ENCODE measurements around the gene FGD2. TPM values are rescaled to one million over a fixed set of nuclear protein-coding genes. Genes with fewer than 3 reads are reported as not detected.
"Not testable (repeated sequence)": the region's sequence is repeated elsewhere in the genome, so short reads cannot be mapped to it uniquely, and the experiment has no call there.

The FGD2 gene
- polyA plus RNA-seq, 2 donors, result 4.1 to 4.3 TPM

GRCh38 chr6:37033819-37034795 is 28.7 kb downstream of the FGD2 start:
- WGBS, 2 donors, result 79 to 84% methylated on average over 8 of the region's 8 CpGs
- Histone ChIP-seq H3K27me3 (ENCODE audit: control insufficient read depth in 1 of 2, insufficient read depth in 2 of 2, low read length in 2 of 2) (no peaks in the 10 kb centered on the region), H3K9me3 (ENCODE audit: control insufficient read depth in 2 of 2, insufficient read depth in 1 of 2, low read depth in 1 of 2, low read length in 1 of 2) (no peaks in the 10 kb centered on the region), H3K27ac (ENCODE audit: low read depth in 2 of 2, low read length in 1 of 2) (no peak overlapping the region), H3K4me1 (ENCODE audit: control insufficient read depth in 2 of 2, insufficient read depth in 2 of 2, low read length in 1 of 2) (peaks cover 0 to 4% of the 10 kb centered on the region in 2 donors), H3K4me3 (ENCODE audit: low read depth in 1 of 2, low read length in 2 of 2) (no peak overlapping the region), H3K36me3 (ENCODE audit: control insufficient read depth in 2 of 2, insufficient read depth in 2 of 2, low read length in 1 of 2) (peaks cover 0 to 3% of the 10 kb centered on the region in 2 donors)

GRCh38 chr6:37036146-37036545 is 30.7 kb downstream of the FGD2 start:
- Histone ChIP-seq H3K4me3 (ENCODE audit: low read depth in 1 of 2, low read length in 2 of 2) (no peak overlapping the region), H3K4me1 (ENCODE audit: control insufficient read depth in 2 of 2, insufficient read depth in 2 of 2, low read length in 1 of 2) (no peaks in the 10 kb centered on the region), H3K36me3 (ENCODE audit: control insufficient read depth in 2 of 2, insufficient read depth in 2 of 2, low read length in 1 of 2) (peaks cover 0 to 3% of the 10 kb centered on the region in 2 donors), H3K27me3 (ENCODE audit: control insufficient read depth in 1 of 2, insufficient read depth in 2 of 2, low read length in 2 of 2) (no peaks in the 10 kb centered on the region), H3K9me3 (ENCODE audit: control insufficient read depth in 2 of 2, insufficient read depth in 1 of 2, low read depth in 1 of 2, low read length in 1 of 2) (no peaks in the 10 kb centered on the region), H3K27ac (ENCODE audit: low read depth in 2 of 2, low read length in 1 of 2) (no peak overlapping the region)
- 74 to 75% methylated on average over 12 of the region's 12 CpGs for WGBS, 2 donors

- Histone ChIP-seq H3K36me3 (ENCODE audit: control insufficient read depth in 2 of 2, insufficient read depth in 2 of 2, low read length in 1 of 2) (peaks cover 0 to 3% of the 10 kb centered on the region in 2 donors), H3K4me1 (ENCODE audit: control insufficient read depth in 2 of 2, insufficient read depth in 2 of 2, low read length in 1 of 2) (no peaks in the 10 kb centered on the region), H3K27me3 (ENCODE audit: control insufficient read depth in 1 of 2, insufficient read depth in 2 of 2, low read length in 2 of 2) (no peaks in the 10 kb centered on the region), H3K27ac (ENCODE audit: low read depth in 2 of 2, low read length in 1 of 2) (no peak overlapping the region), H3K4me3 (ENCODE audit: low read depth in 1 of 2, low read length in 2 of 2) (no peak overlapping the region), H3K9me3 (ENCODE audit: control insufficient read depth in 2 of 2, insufficient read depth in 1 of 2, low read depth in 1 of 2, low read length in 1 of 2) (no peaks in the 10 kb centered on the region)
- WGBS, 2 donors, result 44 to 52% methylated on average over 13 of the region's 13 CpGs
Observed at GRCh38 chr6:37038292-37039198, 33.1 kb downstream of the FGD2 start.

- H3K4me1 ChIP-seq (ENCODE audit: control insufficient read depth in 2 of 2, insufficient read depth in 2 of 2, low read length in 1 of 2), result no peaks in the 10 kb centered on the region
- no peak overlapping the region for H3K27ac ChIP-seq (ENCODE audit: low read depth in 2 of 2, low read length in 1 of 2)
- H3K36me3 ChIP-seq (ENCODE audit: control insufficient read depth in 2 of 2, insufficient read depth in 2 of 2, low read length in 1 of 2), result no peaks in the 10 kb centered on the region
- no peaks in the 10 kb centered on the region for H3K9me3 ChIP-seq (ENCODE audit: control insufficient read depth in 2 of 2, insufficient read depth in 1 of 2, low read depth in 1 of 2, low read length in 1 of 2)
- no peaks in the 10 kb centered on the region for H3K27me3 ChIP-seq (ENCODE audit: control insufficient read depth in 1 of 2, insufficient read depth in 2 of 2, low read length in 2 of 2)
- H3K4me3 ChIP-seq (ENCODE audit: low read depth in 1 of 2, low read length in 2 of 2), result no peak overlapping the region
- WGBS, 2 donors, result 89 to 92% methylated on average over 4 of the region's 4 CpGs
Observed at GRCh38 chr6:37039958-37040357, 34.5 kb downstream of the FGD2 start.

GRCh38 chr6:37041521-37041920 is 36.1 kb downstream of the FGD2 start:
- no peaks in the 10 kb centered on the region for H3K27me3 ChIP-seq (ENCODE audit: control insufficient read depth in 1 of 2, insufficient read depth in 2 of 2, low read length in 2 of 2)
- H3K9me3 ChIP-seq (ENCODE audit: control insufficient read depth in 2 of 2, insufficient read depth in 1 of 2, low read depth in 1 of 2, low read length in 1 of 2), result no peaks in the 10 kb centered on the region
- H3K4me1 ChIP-seq (ENCODE audit: control insufficient read depth in 2 of 2, insufficient read depth in 2 of 2, low read length in 1 of 2), result no peaks in the 10 kb centered on the region
- 85% methylated on average over 6 of the region's 6 CpGs for WGBS, 2 donors
- H3K36me3 ChIP-seq (ENCODE audit: control insufficient read depth in 2 of 2, insufficient read depth in 2 of 2, low read length in 1 of 2), result no peaks in the 10 kb centered on the region
- no peak overlapping the region for H3K4me3 ChIP-seq (ENCODE audit: low read depth in 1 of 2, low read length in 2 of 2)
- no peak overlapping the region for H3K27ac ChIP-seq (ENCODE audit: low read depth in 2 of 2, low read length in 1 of 2)

GRCh38 chr6:37042150-37042549 is 36.7 kb downstream of the FGD2 start:
- H3K27me3 ChIP-seq (ENCODE audit: control insufficient read depth in 1 of 2, insufficient read depth in 2 of 2, low read length in 2 of 2), result no peaks in the 10 kb centered on the region
- no peak overlapping the region for H3K27ac ChIP-seq (ENCODE audit: low read depth in 2 of 2, low read length in 1 of 2)
- H3K4me3 ChIP-seq (ENCODE audit: low read depth in 1 of 2, low read length in 2 of 2), result no peak overlapping the region
- H3K4me1 ChIP-seq (ENCODE audit: control insufficient read depth in 2 of 2, insufficient read depth in 2 of 2, low read length in 1 of 2), result no peaks in the 10 kb centered on the region
- no peaks in the 10 kb centered on the region for H3K9me3 ChIP-seq (ENCODE audit: control insufficient read depth in 2 of 2, insufficient read depth in 1 of 2, low read depth in 1 of 2, low read length in 1 of 2)
- no peaks in the 10 kb centered on the region for H3K36me3 ChIP-seq (ENCODE audit: control insufficient read depth in 2 of 2, insufficient read depth in 2 of 2, low read length in 1 of 2)
- 55 to 64% methylated on average over 3 of the region's 3 CpGs for WGBS, 2 donors

GRCh38 chr6:37043091-37043490 is 37.6 kb downstream of the FGD2 start:
- not testable (repeated sequence) for H3K9me3 ChIP-seq (ENCODE audit: control insufficient read depth in 2 of 2, insufficient read depth in 1 of 2, low read depth in 1 of 2, low read length in 1 of 2); H3K4me1 ChIP-seq (ENCODE audit: control insufficient read depth in 2 of 2, insufficient read depth in 2 of 2, low read length in 1 of 2); H3K36me3 ChIP-seq (ENCODE audit: control insufficient read depth in 2 of 2, insufficient read depth in 2 of 2, low read length in 1 of 2); H3K27ac ChIP-seq (ENCODE audit: low read depth in 2 of 2, low read length in 1 of 2); H3K4me3 ChIP-seq (ENCODE audit: low read depth in 1 of 2, low read length in 2 of 2); H3K27me3 ChIP-seq (ENCODE audit: control insufficient read depth in 1 of 2, insufficient read depth in 2 of 2, low read length in 2 of 2)
- 94 to 97% methylated on average over 3 of the region's 3 CpGs for WGBS, 2 donors

- WGBS, 2 donors, result 93 to 94% methylated on average over 5 of the region's 5 CpGs
- Histone ChIP-seq H3K9me3 (ENCODE audit: control insufficient read depth in 2 of 2, insufficient read depth in 1 of 2, low read depth in 1 of 2, low read length in 1 of 2) (no peaks in the 10 kb centered on the region), H3K36me3 (ENCODE audit: control insufficient read depth in 2 of 2, insufficient read depth in 2 of 2, low read length in 1 of 2) (no peaks in the 10 kb centered on the region), H3K4me1 (ENCODE audit: control insufficient read depth in 2 of 2, insufficient read depth in 2 of 2, low read length in 1 of 2) (peaks cover 0 to 22% of the 10 kb centered on the region in 2 donors), H3K27me3 (ENCODE audit: control insufficient read depth in 1 of 2, insufficient read depth in 2 of 2, low read length in 2 of 2) (no peaks in the 10 kb centered on the region), H3K4me3 (ENCODE audit: low read depth in 1 of 2, low read length in 2 of 2) (no peak overlapping the region), H3K27ac (ENCODE audit: low read depth in 2 of 2, low read length in 1 of 2) (no peak overlapping the region)
Observed at GRCh38 chr6:37047346-37047688, 41.9 kb downstream of the FGD2 start.

- 85 to 88% methylated on average over 10 of the region's 10 CpGs for WGBS, 2 donors
- Histone ChIP-seq H3K36me3 (ENCODE audit: control insufficient read depth in 2 of 2, insufficient read depth in 2 of 2, low read length in 1 of 2) (no peaks in the 10 kb centered on the region), H3K9me3 (ENCODE audit: control insufficient read depth in 2 of 2, insufficient read depth in 1 of 2, low read depth in 1 of 2, low read length in 1 of 2) (no peaks in the 10 kb centered on the region), H3K27me3 (ENCODE audit: control insufficient read depth in 1 of 2, insufficient read depth in 2 of 2, low read length in 2 of 2) (no peaks in the 10 kb centered on the region), H3K4me3 (ENCODE audit: low read depth in 1 of 2, low read length in 2 of 2) (no peak overlapping the region), H3K27ac (ENCODE audit: low read depth in 2 of 2, low read length in 1 of 2) (no peak overlapping the region), H3K4me1 (ENCODE audit: control insufficient read depth in 2 of 2, insufficient read depth in 2 of 2, low read length in 1 of 2) (peaks cover 0 to 22% of the 10 kb centered on the region in 2 donors)
Observed at GRCh38 chr6:37047689-37048402, 42.4 kb downstream of the FGD2 start.
